K562 (cell line): ENCODE data around the gene ELMO1. TPM values are rescaled to one million over a fixed set of nuclear protein-coding genes. Genes with fewer than 3 reads are reported as not detected.

Experiments
- ATF1 ChIP-seq, 2 experiments: fragments of 450-650 bp in 1 of 2; IDR thresholded peaks; 2 replicates each; pipeline ENCODE4 v1.6.1; 2016; ENCODE audit warnings: missing compliant biosample characterization in 1 of 2, missing genetic modification characterization in 1 of 2
- BDP1 ChIP-seq: IDR thresholded peaks from 3 replicates; pipeline ENCODE4 v1.6.1; 2011; ENCODE audit not compliant: insufficient read length, insufficient read depth
- CREM ChIP-seq: IDR thresholded peaks from 2 replicates; pipeline ENCODE4 v1.6.1; 2014; ENCODE audit warnings: antibody characterized with exemption, low read depth
- E2F1 ChIP-seq: sonication (generic); formaldehyde crosslinking; IDR thresholded peaks from 2 replicates; pipeline ENCODE4 v1.8.1; 2023; ENCODE audit warnings: mild to moderate bottlenecking, missing genetic modification reagents, moderate library complexity
- FOS ChIP-seq: IDR thresholded peaks from 3 replicates; pipeline ENCODE4 v1.6.1; 2011; ENCODE audit not compliant: insufficient read length; ENCODE audit errors: extremely low read depth
- GATA2 ChIP-seq: sonication (generic); formaldehyde crosslinking; IDR thresholded peaks from 2 replicates; pipeline ENCODE4 v1.4.0; 2020; ENCODE audit warnings: mild to moderate bottlenecking, missing genetic modification reagents
- HSF4 ChIP-seq: fragments of 250-450 bp; sonication (Bioruptor Pico); IDR thresholded peaks from 2 replicates; pipeline ENCODE4 v2.1.2; 2022; ENCODE audit warnings: mild to moderate bottlenecking, moderate library complexity, borderline replicate concordance
- LARP7 ChIP-seq: fragments of 450-650 bp; IDR thresholded peaks from 2 replicates; pipeline ENCODE4 v1.6.1; 2016
- MXI1 ChIP-seq: IDR thresholded peaks from 2 replicates; pipeline ENCODE4 v1.6.1; 2011; ENCODE audit warnings: low read depth, mild to moderate bottlenecking, improper control_type of control experiment, low read length
- MYC ChIP-seq, 2 experiments: fragments of 250-450 bp in 1 of 2; sonication (Bioruptor Pico) in 1 of 2; IDR thresholded peaks; 2 replicates each; pipeline versions ENCODE4 v1.5.1 to v1.6.1; 2012 to 2021; ENCODE audit warnings: low read depth in 2 of 2, borderline replicate concordance in 1 of 2, improper control_type of control experiment in 1 of 2, low read length in 1 of 2, mild to moderate bottlenecking in 1 of 2, moderate library complexity in 1 of 2
- OTX1 ChIP-seq: fragments of 450-650 bp; formaldehyde crosslinking; IDR thresholded peaks from 2 replicates; pipeline ENCODE4 v1.4.0; 2022; ENCODE audit warnings: mild to moderate bottlenecking
- PURB ChIP-seq: sonication (generic); formaldehyde crosslinking; IDR thresholded peaks from 2 replicates; pipeline ENCODE4 v1.9.0; 2021; ENCODE audit warnings: low read depth, mild to moderate bottlenecking, missing genetic modification reagents
- RBM34 ChIP-seq: fragments of 200-400 bp; formaldehyde crosslinking; IDR thresholded peaks from 2 replicates; pipeline ENCODE4 v1.6.1; 2018; ENCODE audit warnings: low read length, borderline replicate concordance; ENCODE audit not compliant: insufficient read depth
- RFX5 ChIP-seq: IDR thresholded peaks from 2 replicates; pipeline ENCODE4 v1.6.1; 2011; ENCODE audit warnings: low read depth, mild to moderate bottlenecking, improper control_type of control experiment, low read length
- SMAD2 ChIP-seq: fragments of 150-350 bp; IDR thresholded peaks from 2 replicates; pipeline ENCODE4 v1.6.1; 2014; ENCODE audit warnings: low read depth, mild to moderate bottlenecking, low read length
- SREBF2 ChIP-seq: sonication (generic); formaldehyde crosslinking; IDR thresholded peaks from 2 replicates; pipeline ENCODE4 v1.4.0; 2020; ENCODE audit warnings: mild to moderate bottlenecking, missing genetic modification reagents
- XRCC3 ChIP-seq: fragments of 450-650 bp; IDR thresholded peaks from 2 replicates; pipeline ENCODE4 v1.6.1; 2017; ENCODE audit warnings: mild to moderate bottlenecking, moderate library complexity
- ZBTB8A ChIP-seq: fragments of 450-650 bp; IDR thresholded peaks from 2 replicates; pipeline ENCODE4 v1.6.1; 2018; ENCODE audit warnings: mild to moderate bottlenecking, moderate library complexity; ENCODE audit not compliant: partially characterized antibody
- ZNF324 ChIP-seq: fragments of 250-450 bp; sonication (Bioruptor Pico); IDR thresholded peaks from 2 replicates; pipeline ENCODE4 v1.4.0; 2020; ENCODE audit warnings: mild to moderate bottlenecking
- ZNF347 ChIP-seq: fragments of 450-650 bp; formaldehyde crosslinking; IDR thresholded peaks from 2 replicates; pipeline ENCODE4 v1.4.0; 2020; ENCODE audit warnings: low read depth, mild to moderate bottlenecking, moderate library complexity
- ZNF436 ChIP-seq: fragments of 250-450, 450-650 bp; sonication (Bioruptor Pico); formaldehyde crosslinking; IDR thresholded peaks from 2 replicates; pipeline ENCODE4 v1.7.0; 2020; ENCODE audit warnings: mild to moderate bottlenecking
- ZNF444 ChIP-seq: fragments of 250-450 bp; sonication (Bioruptor Pico); IDR thresholded peaks from 2 replicates; pipeline ENCODE4 v1.4.0; 2020; ENCODE audit warnings: mild to moderate bottlenecking, moderate library complexity
- ZNF830 ChIP-seq: fragments of 250-450 bp; sonication (Bioruptor Pico); IDR thresholded peaks from 2 replicates; pipeline ENCODE4 v1.5.0; 2021; ENCODE audit warnings: mild to moderate bottlenecking
- polyA plus RNA-seq, 8 experiments: library from polyadenylated mRNA; depleted of rRNA in 4 of 8; stranded (reverse) in 5 of 8; unstranded in 3 of 8; fragments of >200 nt; fragmentation: Nextera tagmentation in 2 of 8; fragmentation: Illumina TruSeq in 1 of 8; extraction: Ambion mirVana in 2 of 8; extraction: Trizol in 1 of 8; gene quantifications; 2 replicates each; pipeline versions ENCODE4 v1.2.1 to v1.2.3, GENCODE V29; 2011 to 2014; ENCODE audit warnings: inconsistent platforms in 1 of 8, missing spikeins in 1 of 8
- total RNA-seq, 7 experiments: library from RNA; depleted of rRNA in 6 of 7; stranded (reverse); fragments of >200 nt in 6 of 7; fragmentation: Illumina TruSeq in 2 of 7; extraction: Trizol in 2 of 7; gene quantifications; 2 replicates each; pipeline versions ENCODE4 v1.2.1 to v1.2.3, GENCODE V29; 2011 to 2021; ENCODE audit warnings: low replicate concordance in 1 of 7
- TF ChIP-seq, protein P1 (sequence below): sonication (generic); formaldehyde crosslinking; IDR thresholded peaks from 2 replicates; pipeline ENCODE4 v1.8.0; 2022; ENCODE audit warnings: missing genetic modification reagents, mild to moderate bottlenecking, borderline replicate concordance
- TF ChIP-seq, protein P2 (sequence below), 2 experiments: IDR thresholded peaks; 2 replicates each; pipeline ENCODE4 v1.6.1; 2012; ENCODE audit warnings: improper control_type of control experiment in 2 of 2, low read depth in 2 of 2, low read length in 2 of 2, borderline replicate concordance in 1 of 2

The ELMO1 gene
- total and polyA plus RNA-seq, 9 of the 15 experiments (the other 6 are each of a cell fraction or from before 2014, with no cell fraction given): 0.36 to 7.2 (median 3.6) TPM

- TF ChIP-seq MYC (IDR thresholded peaks at IDR 0.05; ENCODE audit: low read depth, low read length) (no peak), MYC (CRISPR knock-in tag; IDR thresholded peaks at IDR 0.05; ENCODE audit: borderline replicate concordance, low read depth) (no peak), ATF1 (CRISPR knock-in tag; IDR thresholded peaks at IDR 0.05) (no peak), ATF1 (tag; IDR thresholded peaks at IDR 0.05) (no peak), OTX1 (CRISPR knock-in tag) (no peak), BDP1 (no peak), PURB (CRISPR knock-in tag) (no peak), SREBF2 (CRISPR knock-in tag) (no peak), XRCC3 (no peak), RFX5 (no peak), LARP7 (no peak), SMAD2 (no peak), ZNF324 (CRISPR knock-in tag) (no peak), E2F1 (CRISPR knock-in tag) (no peak), ZNF436 (CRISPR knock-in tag) (no peak), FOS (no peak), GATA2 (CRISPR knock-in tag) (no peak), ZNF830 (CRISPR knock-in tag) (no peak), ZNF444 (CRISPR knock-in tag) (no peak), HSF4 (CRISPR knock-in tag) (no peak), MXI1 (no peak), CREM (0 out of 2 replicates have a peak, but pooled peaks have one; percentile 14), ZBTB8A (no peak), RBM34 (no peak), ZNF347 (CRISPR knock-in tag) (no peak)
- TF ChIP-seq, protein P1, sequence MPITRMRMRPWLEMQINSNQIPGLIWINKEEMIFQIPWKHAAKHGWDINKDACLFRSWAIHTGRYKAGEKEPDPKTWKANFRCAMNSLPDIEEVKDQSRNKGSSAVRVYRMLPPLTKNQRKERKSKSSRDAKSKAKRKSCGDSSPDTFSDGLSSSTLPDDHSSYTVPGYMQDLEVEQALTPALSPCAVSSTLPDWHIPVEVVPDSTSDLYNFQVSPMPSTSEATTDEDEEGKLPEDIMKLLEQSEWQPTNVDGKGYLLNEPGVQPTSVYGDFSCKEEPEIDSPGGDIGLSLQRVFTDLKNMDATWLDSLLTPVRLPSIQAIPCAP (CRISPR knock-in tag): no peak
- TF ChIP-seq, protein P2, sequence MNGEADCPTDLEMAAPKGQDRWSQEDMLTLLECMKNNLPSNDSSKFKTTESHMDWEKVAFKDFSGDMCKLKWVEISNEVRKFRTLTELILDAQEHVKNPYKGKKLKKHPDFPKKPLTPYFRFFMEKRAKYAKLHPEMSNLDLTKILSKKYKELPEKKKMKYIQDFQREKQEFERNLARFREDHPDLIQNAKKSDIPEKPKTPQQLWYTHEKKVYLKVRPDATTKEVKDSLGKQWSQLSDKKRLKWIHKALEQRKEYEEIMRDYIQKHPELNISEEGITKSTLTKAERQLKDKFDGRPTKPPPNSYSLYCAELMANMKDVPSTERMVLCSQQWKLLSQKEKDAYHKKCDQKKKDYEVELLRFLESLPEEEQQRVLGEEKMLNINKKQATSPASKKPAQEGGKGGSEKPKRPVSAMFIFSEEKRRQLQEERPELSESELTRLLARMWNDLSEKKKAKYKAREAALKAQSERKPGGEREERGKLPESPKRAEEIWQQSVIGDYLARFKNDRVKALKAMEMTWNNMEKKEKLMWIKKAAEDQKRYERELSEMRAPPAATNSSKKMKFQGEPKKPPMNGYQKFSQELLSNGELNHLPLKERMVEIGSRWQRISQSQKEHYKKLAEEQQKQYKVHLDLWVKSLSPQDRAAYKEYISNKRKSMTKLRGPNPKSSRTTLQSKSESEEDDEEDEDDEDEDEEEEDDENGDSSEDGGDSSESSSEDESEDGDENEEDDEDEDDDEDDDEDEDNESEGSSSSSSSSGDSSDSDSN (IDR thresholded peaks at IDR 0.05; ENCODE audit: borderline replicate concordance in 1 of 2, low read depth in 2 of 2, low read length in 2 of 2): 0 out of 4 replicates have a peak, but pooled peaks of 1 of the 2 experiments have one; percentile 25
These were observed 94.0 kb downstream of the ELMO1 start (continued) for GRCh38 chr7:37354656-37355131.
